SU-DHL-6 (cell line): ENCODE data around the gene ILDR2.
"Not testable (repeated sequence)": the region's sequence is repeated elsewhere in the genome, so short reads cannot be mapped to it uniquely, and the experiment has no call there.

Source experiments
- CTCF ChIP-seq: fragments of 200-600 bp; sonication (generic); IDR thresholded peaks from one replicate; pipeline ENCODE4 v1.5.1; 2017; ENCODE audit warnings: antibody characterized with exemption, mild to moderate bottlenecking, low read length, moderate library complexity; ENCODE audit not compliant: insufficient read depth, poor library complexity, severe bottlenecking
- EZH2phosphoT487 ChIP-seq: fragments of 200-600 bp; sonication (generic), shearing (Covaris generic); conservative IDR thresholded peaks from 2 replicates; pipeline ENCODE4 v1.6.1; 2018; ENCODE audit warnings: mild to moderate bottlenecking, antibody characterized with exemption, low read length, moderate library complexity, mixed read lengths

DNA sequence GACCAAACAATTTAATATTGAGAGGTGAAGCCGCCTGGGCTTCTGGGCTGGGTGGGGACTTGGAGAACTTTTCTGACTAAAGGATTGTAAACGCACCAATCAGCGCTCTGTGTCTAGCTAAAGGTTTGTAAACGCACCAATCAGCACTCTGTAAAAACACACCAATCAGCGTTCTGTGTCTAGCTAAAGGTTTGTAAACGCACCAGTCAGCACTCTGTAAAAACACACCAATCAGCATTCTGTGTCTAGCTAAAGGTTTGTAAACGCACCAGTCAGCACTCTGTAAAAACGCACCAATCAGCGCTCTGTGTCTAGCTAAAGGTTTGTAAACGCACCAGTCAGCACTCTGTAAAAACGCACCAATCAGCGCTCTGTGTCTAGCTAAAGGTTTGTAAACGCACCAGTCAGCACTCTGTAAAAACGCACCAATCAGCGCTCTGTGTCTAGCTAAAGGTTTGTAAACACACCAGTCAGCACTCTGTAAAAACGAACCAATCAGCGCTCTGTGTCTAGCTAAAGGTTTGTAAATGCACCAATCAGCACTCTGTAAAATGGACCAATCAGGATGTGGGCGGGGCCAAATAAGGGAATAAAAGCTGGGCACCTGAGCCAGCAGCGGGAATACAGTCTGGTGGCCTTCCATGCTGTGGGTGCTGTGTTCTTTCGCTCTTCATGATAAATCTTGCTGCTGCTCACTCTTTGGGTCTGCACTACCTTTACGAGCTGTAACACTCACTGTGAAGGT is 97.0 kb downstream of the ILDR2 start:
- TF ChIP-seq CTCF, EZH2phosphoT487: not testable (repeated sequence)
